MCF 10A (cell line): Measurements from ENCODE around the gene FMNL1. TPM values are rescaled to one million over a fixed set of nuclear protein-coding genes. Genes with fewer than 3 reads are reported as not detected.
A peak's percentile ranks its signal among the peaks of the same experiment; 100 is the strongest.

Experiments used
- BruUV-seq: library from RNA; stranded (reverse); fragments of 400-500 nt; replicated peaks from 2 replicates; lab custom pipeline; 2021; lab: Mats Ljungman, UMichigan
- CTCF ChIA-PET: fragments of 300-600 bp; sonication (Branson Sonifier 250); formaldehyde crosslinking; extraction: SDS; loops from one replicate; lab custom pipeline; 2021; ENCODE audit warnings: antibody characterized with exemption, inconsistent platforms; lab: Yijun Ruan, JAX
- POLR2A ChIA-PET: fragments of 300-600, 350-650 bp; sonication (Branson Sonifier 250); formaldehyde crosslinking; extraction: SDS; loops from one replicate; lab custom pipeline; 2020; ENCODE audit warnings: antibody characterized with exemption, inconsistent platforms; lab: Yijun Ruan, JAX
- DNase-seq: peaks from one replicate; pipeline ENCODE4 v3.0.0-alpha.2; 2018; ENCODE audit not compliant: unreplicated experiment
- H3K27ac Mint-ChIP-seq: one replicate; pipeline ENCODE4 v1.8.0; 2022; ENCODE audit warnings: mild to moderate bottlenecking, low read depth, mixed read lengths; ENCODE audit not compliant: unreplicated experiment
- H3K27me3 Mint-ChIP-seq: one replicate; pipeline ENCODE4 v1.8.0; 2022; ENCODE audit warnings: mixed read lengths; ENCODE audit not compliant: insufficient read depth, unreplicated experiment
- H3K36me3 Mint-ChIP-seq: one replicate; pipeline ENCODE4 v1.8.0; 2022; ENCODE audit warnings: mild to moderate bottlenecking, moderate library complexity, mixed read lengths; ENCODE audit not compliant: insufficient read depth, unreplicated experiment
- H3K4me1 Mint-ChIP-seq: one replicate; pipeline ENCODE4 v1.8.0; 2022; ENCODE audit warnings: mixed read lengths; ENCODE audit not compliant: insufficient read depth, unreplicated experiment
- H3K4me3 Mint-ChIP-seq: one replicate; pipeline ENCODE4 v1.8.0; 2022; ENCODE audit warnings: mild to moderate bottlenecking, moderate library complexity, mixed read lengths; ENCODE audit not compliant: unreplicated experiment
- H3K9me3 Mint-ChIP-seq: one replicate; pipeline ENCODE4 v1.8.0; 2022; ENCODE audit warnings: mixed read lengths; ENCODE audit not compliant: unreplicated experiment
- CTCF ChIP-seq: fragments of 200-600 bp; IDR thresholded peaks from one replicate; pipeline ENCODE4 v1.8.0; 2022; ENCODE audit warnings: antibody characterized with exemption, mild to moderate bottlenecking; ENCODE audit not compliant: unreplicated experiment
- intact Hi-C: fragments of 100-400 bp; cut with micrococcal nuclease; formaldehyde crosslinking; loops from 2 replicates; pipeline ENCODE4 v1.14.1; 2022
- total RNA-seq: library from RNA; stranded (reverse); gene quantifications from 2 replicates; pipeline ENCODE4 v1.2.3, GENCODE V29; 2022

The FMNL1 gene
- total RNA-seq, 1 experiment from 2014 or later: 28.1 TPM

- DNase-seq: no peak
- intact Hi-C loops: loop anchor here (1.0 to 5.0 kb wide), 2 partner anchors 23 to 79 kb away; no protein-coding TSS in a partner anchor
- Mint-ChIP-seq H3K27ac (peak overlapping the region; percentile 68), H3K27me3 (no peaks in the 10 kb centered on the region), H3K4me3 (peak overlapping the region; percentile 23), H3K36me3 (peaks cover 34% of the 10 kb centered on the region), H3K4me1 (peaks cover 42% of the 10 kb centered on the region), H3K9me3 (no peaks in the 10 kb centered on the region)
- BruUV-seq: no TSS peak
- ChIA-PET CTCF (interaction anchor here (0.6 to 4.9 kb wide), 14 partner anchors 8 to 559 kb away, joined by 3 to 40 read pairs (median 4); partner anchors contain the start of gene MAP3K14), POLR2A (interaction anchor here (1.1 to 5.9 kb wide), 9 partner anchors 10 to 92 kb away, joined by 7 to 133 read pairs (median 32); partner anchors contain the start of gene MAP3K14)
- no peak for TF ChIP-seq CTCF
Measured at GRCh38 chr17:45292696-45293412, 71.2 kb downstream of the FMNL1 start.

GRCh38 chr17:45293413-45294211 lies 71.9 kb downstream of the FMNL1 start:
- BruUV-seq: no TSS peak
- intact Hi-C loops: loop anchor here (1.0 to 5.0 kb wide), 2 partner anchors 23 to 79 kb away; no protein-coding TSS in a partner anchor
- POLR2A ChIA-PET: interaction anchor here (0.6 to 5.9 kb wide), 12 partner anchors 9 to 145 kb away, joined by 3 to 133 read pairs (median 10); partner anchors contain the start of genes HEXIM1 and MAP3K14
- CTCF ChIA-PET: interaction anchor here (0.5 to 4.9 kb wide), 18 partner anchors 8 to 382 kb away, joined by 3 to 40 read pairs (median 4); partner anchors contain the start of gene MAP3K14
- DNase-seq: peak; percentile 95
- peak overlapping the region; percentile 23 for H3K4me3 Mint-ChIP-seq
- H3K4me1 Mint-ChIP-seq: peaks cover 50% of the 10 kb centered on the region
- H3K9me3 Mint-ChIP-seq: no peaks in the 10 kb centered on the region
- H3K36me3 Mint-ChIP-seq: peaks cover 33% of the 10 kb centered on the region
- peak overlapping the region; percentile 68 for H3K27ac Mint-ChIP-seq
- H3K27me3 Mint-ChIP-seq: no peaks in the 10 kb centered on the region
- no peak for TF ChIP-seq CTCF

- ChIA-PET CTCF (interaction anchor here (1.0 to 4.9 kb wide), 13 partner anchors 9 to 100 kb away, joined by 3 to 40 read pairs (median 6); partner anchors contain the start of gene MAP3K14), POLR2A (interaction anchor here (0.7 to 5.9 kb wide), 13 partner anchors 8 to 87 kb away, joined by 3 to 133 read pairs (median 9); partner anchors contain the start of gene MAP3K14)
- Mint-ChIP-seq H3K9me3 (no peaks in the 10 kb centered on the region), H3K4me3 (peak overlapping the region; percentile 8), H3K4me1 (peaks cover 58% of the 10 kb centered on the region), H3K36me3 (peaks cover 32% of the 10 kb centered on the region), H3K27me3 (no peaks in the 10 kb centered on the region), H3K27ac (peak overlapping the region; percentile 68)
- BruUV-seq: no TSS peak
- intact Hi-C loops: loop anchor here (5.0 kb wide), 1 partner anchor 78 kb away; no protein-coding TSS in a partner anchor
- TF ChIP-seq CTCF: no peak
- peak; percentile 62 for DNase-seq
Measured at GRCh38 chr17:45294506-45294905, 72.8 kb downstream of the FMNL1 start.
